PC-3 (cell line): ENCODE results near the gene PKP3. TPM values are rescaled to one million over a fixed set of nuclear protein-coding genes. Genes with fewer than 3 reads are reported as not detected.

ENCODE experiments used
- ATAC-seq: fragments of 200-7000 bp; cut with Tn5 transposase; 2 replicates; pipeline ENCODE4 v1.9.1; 2020; ENCODE audit warnings: mild to moderate bottlenecking, moderate library complexity
- BruUV-seq: library from RNA; stranded (reverse); fragments of 400-500 nt; replicated peaks from 2 replicates; lab custom pipeline; 2021; lab: Mats Ljungman, UMichigan
- CTCF ChIA-PET: fragments of 300-600 bp; sonication (Branson Sonifier 250); formaldehyde crosslinking; loops from one replicate; lab custom pipeline; 2022; ENCODE audit warnings: antibody characterized with exemption; lab: Charles Lee
- POLR2A ChIA-PET: fragments of 300-600 bp; sonication (Branson Sonifier 250); formaldehyde crosslinking; loops from one replicate; lab custom pipeline; 2022; ENCODE audit warnings: antibody characterized with exemption; ENCODE audit not compliant: unreplicated experiment; lab: Charles Lee
- DNase-seq: peaks from one replicate; pipeline ENCODE4 v3.0.0-alpha.2; 2015
- H2AFZ ChIP-seq: fragments of 300-600 bp; sonication (generic); 2 replicates; pipeline ENCODE4 v1.6.0; 2016; ENCODE audit warnings: antibody characterized with exemption, low read length
- H3F3A ChIP-seq: fragments of 300-600 bp; sonication (generic); one replicate; pipeline ENCODE4 v1.6.0; 2017; ENCODE audit warnings: antibody characterized with exemption, low read length, control low read depth, mild to moderate bottlenecking; ENCODE audit not compliant: unreplicated experiment
- H3K27ac ChIP-seq: fragments of 300-600 bp; sonication (generic); 2 replicates; pipeline ENCODE4 v1.5.1; 2016; ENCODE audit warnings: mild to moderate bottlenecking, low read length
- H3K27me3 ChIP-seq: fragments of 300-600 bp; sonication (generic); 2 replicates; pipeline ENCODE4 v1.6.1; 2016; ENCODE audit warnings: low read length, mixed read lengths
- H3K36me3 ChIP-seq: fragments of 300-600 bp; sonication (generic); 2 replicates; pipeline ENCODE4 v1.6.1; 2016; ENCODE audit warnings: low read depth, mixed run types, low read length, mixed read lengths
- H3K4me1 ChIP-seq: fragments of 300-600 bp; sonication (generic); 2 replicates; pipeline ENCODE4 v1.5.1; 2016; ENCODE audit warnings: low read length; ENCODE audit not compliant: insufficient read depth
- H3K4me2 ChIP-seq: fragments of 300-600 bp; sonication (generic); 2 replicates; pipeline ENCODE4 v1.6.0; 2016; ENCODE audit warnings: low read length
- H3K4me3 ChIP-seq: fragments of 300-600 bp; sonication (generic); 2 replicates; pipeline ENCODE4 v1.5.1; 2016; ENCODE audit warnings: mild to moderate bottlenecking, low read length, mixed read lengths
- H3K79me2 ChIP-seq: fragments of 300-600 bp; sonication (generic); 2 replicates; pipeline ENCODE4 v1.6.1; 2017; ENCODE audit warnings: low read length, mixed read lengths
- H3K9ac ChIP-seq: fragments of 300-600 bp; sonication (generic); 2 replicates; pipeline ENCODE4 v1.6.0; 2016; ENCODE audit warnings: mild to moderate bottlenecking, low read length
- H3K9me2 ChIP-seq: fragments of 300-600 bp; sonication (generic); replicated peaks from 2 replicates; pipeline ENCODE4 v1.6.1; 2016; ENCODE audit warnings: mixed run types, low read length, mixed read lengths
- H3K9me3 ChIP-seq: fragments of 300-600 bp; sonication (generic); 2 replicates; pipeline ENCODE4 v1.6.1; 2016; ENCODE audit warnings: low read length, mixed read lengths
- H4K20me1 ChIP-seq: fragments of 300-600 bp; sonication (generic); 2 replicates; pipeline ENCODE4 v1.6.1; 2016; ENCODE audit warnings: low read length, mixed read lengths
- EZH2 ChIP-seq: fragments of 300-600 bp; sonication (generic); IDR thresholded peaks from one replicate; pipeline ENCODE4 v1.6.1; 2017; ENCODE audit warnings: antibody characterized with exemption, mild to moderate bottlenecking, low read length; ENCODE audit not compliant: unreplicated experiment
- EZH2phosphoT487 ChIP-seq: fragments of 300-600 bp; sonication (generic); IDR thresholded peaks from 2 replicates; pipeline ENCODE4 v1.6.1; 2018; ENCODE audit warnings: mild to moderate bottlenecking, antibody characterized with exemption, low read length, borderline replicate concordance
- intact Hi-C: fragments of 100-400 bp; cut with micrococcal nuclease; formaldehyde crosslinking; loops from 2 replicates; pipeline ENCODE4 v1.9.0; 2023
- total RNA-seq: library from RNA; depleted of rRNA; stranded (reverse); fragments of >200 nt; gene quantifications from 2 replicates; pipeline ENCODE4 v1.2.3, GENCODE V29; 2014
- TF ChIP-seq, protein P1 (sequence below): fragments of 300-600 bp; sonication (generic); conservative IDR thresholded peaks from 2 replicates; pipeline ENCODE4 v1.5.1; 2017; ENCODE audit warnings: antibody characterized with exemption, low read depth, mild to moderate bottlenecking, low read length

PKP3 gene
- total RNA-seq, 1 experiment from 2014 or later = 218 TPM

DNA sequence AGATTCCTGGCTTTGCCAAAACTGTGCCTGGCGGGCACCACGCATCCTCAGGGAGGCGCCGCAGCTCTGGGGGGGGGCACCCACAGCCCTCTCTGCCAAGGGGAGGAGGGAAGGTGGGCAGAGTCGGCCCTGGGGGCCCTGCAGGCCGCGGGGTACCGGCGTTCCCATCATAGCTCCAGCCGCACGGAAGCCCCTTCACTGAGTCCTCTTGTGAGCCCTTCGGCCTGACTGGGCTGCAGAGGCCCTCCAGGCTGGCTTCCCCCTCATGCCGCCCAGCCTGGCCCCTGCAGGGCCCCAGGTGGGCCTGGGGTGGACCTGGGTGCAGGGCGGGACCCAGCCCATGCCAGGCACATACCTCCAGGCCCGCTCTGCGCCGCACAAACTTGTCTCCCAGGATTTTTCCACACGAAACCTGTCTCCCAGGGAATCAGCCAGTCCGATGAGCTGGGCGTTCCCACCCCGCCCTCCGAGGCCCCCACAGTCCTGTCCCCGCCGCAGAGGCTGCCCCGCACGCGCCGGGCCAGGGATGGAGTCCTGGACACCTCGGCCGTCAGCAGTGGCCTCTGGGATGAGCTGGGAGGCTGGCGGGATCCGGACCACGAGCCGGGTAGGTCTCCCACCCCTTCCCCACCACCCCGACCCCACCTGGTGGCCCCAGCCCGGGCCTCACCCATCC is 1.8 kb upstream of the PKP3 start:
- H2AFZ ChIP-seq = no peak overlapping the region
- no peaks in the 10 kb centered on the region for H3F3A ChIP-seq
- intact Hi-C loops = loop anchor here (10.0 kb wide), 1 partner anchor 53 kb away; the partner anchor contains the start of gene ANO9
- no peak overlapping the region for H3K4me3 ChIP-seq
- H3K9me2 ChIP-seq = no peaks in the 10 kb centered on the region
- H4K20me1 ChIP-seq = peaks cover 12% of the 10 kb centered on the region; the same call in 1 of the 2 replicates
- ChIA-PET CTCF (no interaction called here), POLR2A (no interaction called here)
- no peak for TF ChIP-seq EZH2phosphoT487
- no TSS peak for BruUV-seq
- ATAC-seq = no peak
- no peak overlapping the region for H3K9ac ChIP-seq
- peaks cover 37% of the 10 kb centered on the region for H3K79me2 ChIP-seq
- no peaks in the 10 kb centered on the region for H3K9me3 ChIP-seq
- no peak overlapping the region for H3K27ac ChIP-seq
- H3K27me3 ChIP-seq = no peaks in the 10 kb centered on the region
- H3K4me1 ChIP-seq = peaks cover 19% of the 10 kb centered on the region
- H3K4me2 ChIP-seq = no peak overlapping the region
- DNase-seq = no peak
- H3K36me3 ChIP-seq = peaks cover 8% of the 10 kb centered on the region

DNA sequence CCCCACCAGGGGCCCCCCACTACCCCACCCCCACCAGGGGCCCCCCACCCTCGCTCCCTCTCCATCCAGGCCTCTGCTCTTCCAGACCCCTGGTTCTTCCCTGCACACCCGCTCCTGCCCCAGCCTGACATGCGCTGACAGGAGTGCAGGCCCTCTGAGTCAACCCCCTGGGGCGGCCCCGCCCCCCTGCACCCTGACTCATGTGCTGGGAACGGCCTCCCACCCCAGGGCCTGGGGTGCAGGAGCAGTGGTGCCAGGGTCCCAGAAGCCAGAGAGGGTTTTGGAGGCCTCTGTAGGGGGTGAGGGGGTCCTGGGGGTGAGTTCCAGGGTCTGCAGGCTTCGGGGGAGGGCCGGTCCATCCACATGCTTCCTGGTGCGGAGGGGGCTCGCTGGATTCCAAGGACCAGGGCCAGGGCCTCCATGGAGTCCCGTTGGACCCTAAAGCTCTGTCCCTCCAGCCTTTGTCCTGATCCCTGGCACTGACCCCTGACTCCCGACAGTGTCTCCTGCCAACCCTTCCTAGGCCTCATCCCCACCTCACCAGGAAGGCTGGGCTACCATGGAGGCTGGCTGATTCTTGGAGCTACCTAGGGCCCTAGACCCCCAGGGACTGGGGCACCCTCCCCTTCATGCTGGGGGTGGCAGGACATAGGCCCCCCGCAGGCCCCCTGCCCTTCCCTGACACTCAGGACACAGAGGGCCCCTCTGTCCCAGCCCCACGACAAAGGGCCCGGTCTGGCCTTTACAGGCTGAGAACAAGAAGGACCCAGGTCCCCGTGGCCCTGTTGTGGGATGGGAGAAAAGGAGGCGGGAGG is 583 bp upstream of the PKP3 start:
- 0 out of 2 replicates have a peak overlapping the region, but pooled peaks have one; percentile 43 for H2AFZ ChIP-seq
- H3K4me3 ChIP-seq = peak overlapping the region; percentile 90
- H3K4me2 ChIP-seq = peak overlapping the region; percentile 96
- TSS peak; percentile 73 for BruUV-seq
- no peak for TF ChIP-seq EZH2
- no peak for TF ChIP-seq EZH2phosphoT487
- TF ChIP-seq, protein P1, sequence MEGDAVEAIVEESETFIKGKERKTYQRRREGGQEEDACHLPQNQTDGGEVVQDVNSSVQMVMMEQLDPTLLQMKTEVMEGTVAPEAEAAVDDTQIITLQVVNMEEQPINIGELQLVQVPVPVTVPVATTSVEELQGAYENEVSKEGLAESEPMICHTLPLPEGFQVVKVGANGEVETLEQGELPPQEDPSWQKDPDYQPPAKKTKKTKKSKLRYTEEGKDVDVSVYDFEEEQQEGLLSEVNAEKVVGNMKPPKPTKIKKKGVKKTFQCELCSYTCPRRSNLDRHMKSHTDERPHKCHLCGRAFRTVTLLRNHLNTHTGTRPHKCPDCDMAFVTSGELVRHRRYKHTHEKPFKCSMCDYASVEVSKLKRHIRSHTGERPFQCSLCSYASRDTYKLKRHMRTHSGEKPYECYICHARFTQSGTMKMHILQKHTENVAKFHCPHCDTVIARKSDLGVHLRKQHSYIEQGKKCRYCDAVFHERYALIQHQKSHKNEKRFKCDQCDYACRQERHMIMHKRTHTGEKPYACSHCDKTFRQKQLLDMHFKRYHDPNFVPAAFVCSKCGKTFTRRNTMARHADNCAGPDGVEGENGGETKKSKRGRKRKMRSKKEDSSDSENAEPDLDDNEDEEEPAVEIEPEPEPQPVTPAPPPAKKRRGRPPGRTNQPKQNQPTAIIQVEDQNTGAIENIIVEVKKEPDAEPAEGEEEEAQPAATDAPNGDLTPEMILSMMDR = no peak
- no peaks in the 10 kb centered on the region for H3K9me3 ChIP-seq
- H3K9me2 ChIP-seq = no peaks in the 10 kb centered on the region
- peak overlapping the region; percentile 99 for H3K9ac ChIP-seq
- H3F3A ChIP-seq = no peaks in the 10 kb centered on the region
- intact Hi-C loops = loop anchor here (10.0 kb wide), 1 partner anchor 51 kb away; the partner anchor contains the start of gene ANO9
- peaks cover 19% of the 10 kb centered on the region for H3K4me1 ChIP-seq
- H3K79me2 ChIP-seq = peaks cover 42% of the 10 kb centered on the region
- peaks cover 12% of the 10 kb centered on the region; the same call in 1 of the 2 replicates for H4K20me1 ChIP-seq
- ATAC-seq (peak; percentile 70), DNase-seq (peak; percentile 94)
- ChIA-PET CTCF (interaction anchor here (1.2 kb wide), 1 partner anchor 54 kb away, joined by 4 read pairs; no protein-coding TSS in a partner anchor), POLR2A (no interaction called here)
- H3K27me3 ChIP-seq = no peaks in the 10 kb centered on the region
- peaks cover 17% of the 10 kb centered on the region for H3K36me3 ChIP-seq
- peak overlapping the region; percentile 98 for H3K27ac ChIP-seq
